HG02610 (cell line): ENCODE measurements around the gene LPCAT3.

Source experiments
- ATAC-seq: cut with Tn5 transposase; IDR thresholded peaks from one replicate; pipeline ENCODE4 v1.9.1; 2021; ENCODE audit warnings: mild to moderate bottlenecking, moderate library complexity; ENCODE audit not compliant: unreplicated experiment

Gene LPCAT3

GRCh38 chr12:6965026-6965661, 53.1 kb downstream of the LPCAT3 start:
- peak; percentile 31 for ATAC-seq

GRCh38 chr12:6964605-6965025, 53.7 kb downstream of the LPCAT3 start:
- ATAC-seq = no peak

GRCh38 chr12:6963791-6964413, 54.4 kb downstream of the LPCAT3 start:
- no peak for ATAC-seq

GRCh38 chr12:6963016-6963731, 55.1 kb downstream of the LPCAT3 start:
- no peak for ATAC-seq

- ATAC-seq = no peak
Measured at GRCh38 chr12:6962285-6963015, 55.8 kb downstream of the LPCAT3 start.

GRCh38 chr12:6961695-6962284, 56.5 kb downstream of the LPCAT3 start:
- ATAC-seq = no peak

GRCh38 chr12:6961278-6961694, 57.0 kb downstream of the LPCAT3 start:
- no peak for ATAC-seq

- ATAC-seq = no peak
Measured at GRCh38 chr12:6960593-6961277, 57.5 kb downstream of the LPCAT3 start.

GRCh38 chr12:6959805-6960592, 58.3 kb downstream of the LPCAT3 start:
- no peak for ATAC-seq

GRCh38 chr12:6959058-6959804, 59.0 kb downstream of the LPCAT3 start:
- ATAC-seq = peak; percentile 60

- ATAC-seq = no peak
Measured at GRCh38 chr12:6958609-6959057, 59.6 kb downstream of the LPCAT3 start.

GRCh38 chr12:6957741-6958608, 60.3 kb downstream of the LPCAT3 start:
- no peak for ATAC-seq

- no peak for ATAC-seq
Measured at GRCh38 chr12:6957151-6957701, 61.0 kb downstream of the LPCAT3 start.

- no peak for ATAC-seq
Measured at GRCh38 chr12:6956021-6956727, 62.1 kb downstream of the LPCAT3 start.

- no peak for ATAC-seq
Measured at GRCh38 chr12:6955108-6956020, 62.9 kb downstream of the LPCAT3 start.
